GM12878 (cell line): ENCODE results near the gene UBXN7. TPM values are rescaled to one million over a fixed set of nuclear protein-coding genes. Genes with fewer than 3 reads are reported as not detected.
A peak's percentile ranks its signal among the peaks of the same experiment; 100 is the strongest.

ENCODE experiments used
- ATF3 ChIP-seq: IDR thresholded peaks from 2 replicates; pipeline ENCODE4 v1.6.1; 2011; ENCODE audit warnings: low read depth, mild to moderate bottlenecking, low read length, moderate library complexity, borderline replicate concordance; ENCODE audit errors: extremely low read depth
- BHLHE40 ChIP-seq, 2 experiments: fragments of 450-650 bp in 1 of 2; IDR thresholded peaks; 2 replicates each; pipeline ENCODE4 v1.6.1; 2011 to 2017; ENCODE audit warnings: low read depth in 2 of 2, borderline replicate concordance in 1 of 2, improper control_type of control experiment in 1 of 2, low read length in 1 of 2, mild to moderate bottlenecking in 1 of 2
- BMI1 ChIP-seq: fragments of 450-650 bp; IDR thresholded peaks from 2 replicates; pipeline ENCODE4 v1.6.1; 2016; ENCODE audit warnings: mild to moderate bottlenecking, moderate library complexity, borderline replicate concordance
- CEBPZ ChIP-seq: fragments of 150-350 bp; IDR thresholded peaks from 2 replicates; pipeline ENCODE4 v1.6.1; 2016; ENCODE audit warnings: low read depth, low read length
- CREM ChIP-seq: IDR thresholded peaks from 2 replicates; pipeline ENCODE4 v1.6.1; 2014; ENCODE audit warnings: antibody characterized with exemption, low read depth
- ELK1 ChIP-seq: IDR thresholded peaks from 2 replicates; pipeline ENCODE4 v1.6.1; 2012; ENCODE audit warnings: low read depth, low read length, improper control_type of control experiment
- ETV6 ChIP-seq, 2 experiments: fragments of 450-650 bp in 1 of 2; IDR thresholded peaks in 1 of 2; conservative IDR thresholded peaks in 1 of 2; 2 replicates each; pipeline ENCODE4 v1.6.1; 2014; ENCODE audit warnings: antibody characterized with exemption in 1 of 2, borderline replicate concordance in 1 of 2, low read depth in 1 of 2, mild to moderate bottlenecking in 1 of 2, moderate library complexity in 1 of 2
- FOXK2 ChIP-seq: fragments of 450-650 bp; IDR thresholded peaks from 2 replicates; pipeline ENCODE4 v1.6.1; 2017; ENCODE audit warnings: mild to moderate bottlenecking, moderate library complexity
- HCFC1 ChIP-seq: fragments of 150-350 bp; IDR thresholded peaks from 2 replicates; pipeline ENCODE4 v1.6.1; 2014; ENCODE audit warnings: low read length
- MXI1 ChIP-seq: fragments of 150-350 bp; IDR thresholded peaks from 2 replicates; pipeline ENCODE4 v1.6.1; 2011; ENCODE audit warnings: low read depth, mild to moderate bottlenecking, inconsistent platforms, low read length, improper control_type of control experiment
- PAX8 ChIP-seq: fragments of 450-650 bp; IDR thresholded peaks from 2 replicates; pipeline ENCODE4 v1.6.1; 2017; ENCODE audit warnings: mild to moderate bottlenecking, moderate library complexity
- POLR2AphosphoS2 ChIP-seq: IDR thresholded peaks from 2 replicates; pipeline ENCODE4 v1.6.1; 2011; ENCODE audit warnings: low read depth, mild to moderate bottlenecking, low read length, improper control_type of control experiment, moderate library complexity
- SMC3 ChIP-seq: IDR thresholded peaks from 2 replicates; pipeline ENCODE4 v1.6.1; 2011; ENCODE audit warnings: low read length, improper control_type of control experiment, borderline replicate concordance
- SRF ChIP-seq, 2 experiments: IDR thresholded peaks; 2 replicates each; pipeline ENCODE4 v1.6.1; 2011; ENCODE audit warnings: low read depth in 2 of 2, low read length in 2 of 2, mild to moderate bottlenecking in 1 of 2, moderate library complexity in 1 of 2
- TAF1 ChIP-seq: IDR thresholded peaks from 2 replicates; pipeline ENCODE4 v1.6.1; 2011; ENCODE audit warnings: mild to moderate bottlenecking, low read depth, low read length, borderline replicate concordance
- polyA plus RNA-seq, 11 experiments: library from polyadenylated mRNA; depleted of rRNA in 4 of 11; unstranded in 6 of 11; stranded (reverse) in 5 of 11; fragments of >200 nt; fragmentation: Nextera tagmentation in 4 of 11; fragmentation: Illumina TruSeq in 1 of 11; extraction: Ambion mirVana in 4 of 11; extraction: Trizol in 1 of 11; gene quantifications; 1 replicate in 1 of 11; 2 replicates in 10 of 11; pipeline versions ENCODE4 v1.2.1 to v1.2.3, GENCODE V29; 2011 to 2016; ENCODE audit warnings: inconsistent platforms in 2 of 11, missing spikeins in 2 of 11, low read depth in 1 of 11
- total RNA-seq, 4 experiments: library from RNA; depleted of rRNA in 3 of 4; stranded (reverse); fragments of >200 nt in 3 of 4; fragmentation: Illumina TruSeq in 1 of 4; extraction: Trizol in 1 of 4; gene quantifications; 2 replicates each; pipeline versions ENCODE4 v1.2.1 to v1.2.3, GENCODE V29; 2013 to 2021
- TF ChIP-seq, protein P1 (sequence below): fragments of 450-650 bp; IDR thresholded peaks from 2 replicates; pipeline ENCODE4 v1.6.1; 2017; ENCODE audit warnings: mild to moderate bottlenecking, moderate library complexity

The UBXN7 gene
- total and polyA plus RNA-seq, 10 of the 15 experiments (the other 5 are each of a cell fraction or from before 2014, with no cell fraction given): 4.8 to 78.4 (median 24.9) TPM

DNA sequence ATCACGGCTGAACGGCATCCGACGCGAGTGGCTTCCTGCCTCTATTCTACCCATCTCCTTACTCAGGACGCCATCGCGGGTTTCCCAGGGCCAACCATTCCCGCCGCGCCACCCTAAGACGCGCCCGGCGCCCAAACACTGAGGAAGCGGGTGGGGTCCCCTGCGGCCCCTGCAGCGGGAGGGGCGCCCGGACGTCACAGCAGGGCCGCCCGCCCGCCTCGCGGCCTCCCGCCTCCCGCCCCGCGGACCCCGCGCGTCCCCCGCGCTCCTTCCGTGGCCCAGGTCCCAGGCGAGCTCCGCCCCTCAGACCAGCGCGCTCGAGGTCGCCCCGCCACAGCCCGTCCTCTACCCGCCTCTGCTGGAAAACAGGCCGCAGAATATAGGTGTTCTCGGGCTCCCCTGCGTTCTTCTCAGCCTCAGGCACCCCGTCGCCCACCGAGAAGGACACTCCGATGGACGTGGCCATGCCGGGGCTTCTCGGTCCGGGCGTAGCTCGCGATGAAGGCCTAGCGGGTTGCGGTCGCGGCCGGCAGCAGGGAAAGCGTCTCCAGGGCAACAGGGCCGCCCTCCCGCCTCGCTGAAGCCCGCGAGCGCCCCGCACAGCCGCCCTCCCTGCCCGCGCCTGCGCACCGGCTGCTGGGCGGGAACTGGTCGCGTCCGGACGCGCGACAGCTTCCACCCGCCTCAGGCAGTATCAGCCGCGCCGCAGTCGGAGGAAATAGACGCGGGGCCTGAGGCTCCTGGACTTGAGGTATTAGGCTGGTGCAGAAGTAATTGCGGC, 114.3 kb downstream of the UBXN7 start, which contains the start of gene DYNLT2B (continued):
- no peak for TF ChIP-seq CEBPZ
- peak; percentile 59; the same call in 1 of the 2 replicates for TF ChIP-seq POLR2AphosphoS2
- peak; percentile 69 for TF ChIP-seq BMI1
- TF ChIP-seq PAX8: no peak
- TF ChIP-seq FOXK2: no peak
- TF ChIP-seq TAF1: peak; percentile 84
- TF ChIP-seq, protein P1, sequence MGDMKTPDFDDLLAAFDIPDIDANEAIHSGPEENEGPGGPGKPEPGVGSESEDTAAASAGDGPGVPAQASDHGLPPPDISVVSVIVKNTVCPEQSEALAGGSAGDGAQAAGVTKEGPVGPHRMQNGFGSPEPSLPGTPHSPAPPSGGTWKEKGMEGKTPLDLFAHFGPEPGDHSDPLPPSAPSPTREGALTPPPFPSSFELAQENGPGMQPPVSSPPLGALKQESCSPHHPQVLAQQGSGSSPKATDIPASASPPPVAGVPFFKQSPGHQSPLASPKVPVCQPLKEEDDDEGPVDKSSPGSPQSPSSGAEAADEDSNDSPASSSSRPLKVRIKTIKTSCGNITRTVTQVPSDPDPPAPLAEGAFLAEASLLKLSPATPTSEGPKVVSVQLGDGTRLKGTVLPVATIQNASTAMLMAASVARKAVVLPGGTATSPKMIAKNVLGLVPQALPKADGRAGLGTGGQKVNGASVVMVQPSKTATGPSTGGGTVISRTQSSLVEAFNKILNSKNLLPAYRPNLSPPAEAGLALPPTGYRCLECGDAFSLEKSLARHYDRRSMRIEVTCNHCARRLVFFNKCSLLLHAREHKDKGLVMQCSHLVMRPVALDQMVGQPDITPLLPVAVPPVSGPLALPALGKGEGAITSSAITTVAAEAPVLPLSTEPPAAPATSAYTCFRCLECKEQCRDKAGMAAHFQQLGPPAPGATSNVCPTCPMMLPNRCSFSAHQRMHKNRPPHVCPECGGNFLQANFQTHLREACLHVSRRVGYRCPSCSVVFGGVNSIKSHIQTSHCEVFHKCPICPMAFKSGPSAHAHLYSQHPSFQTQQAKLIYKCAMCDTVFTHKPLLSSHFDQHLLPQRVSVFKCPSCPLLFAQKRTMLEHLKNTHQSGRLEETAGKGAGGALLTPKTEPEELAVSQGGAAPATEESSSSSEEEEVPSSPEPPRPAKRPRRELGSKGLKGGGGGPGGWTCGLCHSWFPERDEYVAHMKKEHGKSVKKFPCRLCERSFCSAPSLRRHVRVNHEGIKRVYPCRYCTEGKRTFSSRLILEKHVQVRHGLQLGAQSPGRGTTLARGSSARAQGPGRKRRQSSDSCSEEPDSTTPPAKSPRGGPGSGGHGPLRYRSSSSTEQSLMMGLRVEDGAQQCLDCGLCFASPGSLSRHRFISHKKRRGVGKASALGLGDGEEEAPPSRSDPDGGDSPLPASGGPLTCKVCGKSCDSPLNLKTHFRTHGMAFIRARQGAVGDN: peak; percentile 62; the same call in 1 of the 2 replicates
- no peak for TF ChIP-seq SMC3
- TF ChIP-seq SRF (IDR thresholded peaks at IDR 0.05; ENCODE audit: low read depth in 2 of 2, low read length in 2 of 2): peak in 1 of 2 experiments; percentile 54; a peak in 1 of 4 replicates
- peak; percentile 41; the same call in 1 of the 2 replicates for TF ChIP-seq HCFC1
- peak in 1 of 2 experiments; percentile 61; a peak in 2 of 4 replicates for TF ChIP-seq BHLHE40 (IDR thresholded peaks at IDR 0.05; ENCODE audit: borderline replicate concordance in 1 of 2, low read depth in 2 of 2, low read length in 1 of 2)
- TF ChIP-seq CREM: peak; percentile 80
- TF ChIP-seq ATF3: 0 out of 2 replicates have a peak, but pooled peaks have one; percentile 16
- TF ChIP-seq ELK1: no peak
- 0 out of 2 replicates have a peak, but pooled peaks have one; percentile 32 for TF ChIP-seq MXI1
- TF ChIP-seq ETV6 (conservative IDR thresholded peaks at IDR 0.05 in 1 of 2, IDR thresholded peaks at IDR 0.05 in 1 of 2; ENCODE audit: borderline replicate concordance in 1 of 2, low read depth in 1 of 2): peak in 1 of 2 experiments; percentile 28; a peak in 1 of 4 replicates
